ENCODE measurements around the gene TIMP3.

The TIMP3 gene

GRCh38 chr22:32882774-32883530 is 81.4 kb downstream of the TIMP3 start:
- DNase-seq (ENCODE audit: low spot score), result no peak

DNA sequence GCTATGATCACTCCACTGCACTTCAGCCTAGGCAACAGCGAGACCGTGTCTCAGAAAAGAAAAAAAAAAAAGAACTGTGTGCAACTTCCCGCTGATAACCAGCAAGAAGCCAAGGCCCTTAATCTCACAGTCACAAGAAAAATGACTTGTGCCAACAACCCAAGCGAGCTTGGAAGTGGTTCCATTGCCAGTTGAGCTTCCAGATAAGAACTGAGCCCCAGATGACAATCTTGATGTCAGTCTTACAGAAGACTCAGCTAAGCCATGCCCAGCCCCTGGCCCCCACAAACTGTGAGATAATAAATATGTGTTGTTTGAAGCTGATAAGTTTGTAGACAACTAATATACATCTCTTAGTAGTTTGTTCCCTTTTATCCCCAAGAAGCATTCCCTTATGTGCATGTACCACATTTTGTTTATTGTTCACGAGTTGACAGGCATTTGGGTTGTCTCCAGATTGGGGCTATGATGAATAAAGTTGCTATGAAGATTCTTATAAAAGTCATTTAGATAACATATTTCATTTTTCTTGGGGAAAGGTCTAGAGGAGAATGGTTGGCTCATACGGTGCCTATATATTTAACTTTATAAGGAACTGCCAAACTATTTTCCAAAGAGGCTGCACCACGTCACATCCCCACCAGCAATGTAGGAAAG is 85.9 kb downstream of the TIMP3 start:
- DNase-seq (ENCODE audit: low spot score), result no peak

DNA sequence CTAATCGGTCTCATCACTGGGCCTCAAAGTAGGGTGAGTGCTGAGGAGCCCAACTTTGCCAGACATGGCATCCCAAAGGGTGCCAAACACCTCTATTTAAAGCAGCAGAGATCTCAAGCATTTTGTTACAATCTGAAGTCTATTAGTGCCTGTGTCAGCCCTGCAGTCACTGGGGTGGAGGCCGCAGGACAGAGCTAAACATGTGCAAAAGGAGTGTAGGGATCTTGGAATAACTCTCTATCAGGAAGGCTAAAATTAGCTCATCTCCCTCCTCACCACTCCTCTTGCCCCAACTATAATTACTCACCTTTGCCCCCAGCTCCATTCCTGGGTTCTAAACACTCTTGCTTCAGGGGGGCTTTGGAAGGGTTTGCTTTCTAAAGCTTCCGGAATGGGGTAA is 87.5 kb downstream of the TIMP3 start:
- DNase-seq (ENCODE audit: low spot score), result no peak

DNA sequence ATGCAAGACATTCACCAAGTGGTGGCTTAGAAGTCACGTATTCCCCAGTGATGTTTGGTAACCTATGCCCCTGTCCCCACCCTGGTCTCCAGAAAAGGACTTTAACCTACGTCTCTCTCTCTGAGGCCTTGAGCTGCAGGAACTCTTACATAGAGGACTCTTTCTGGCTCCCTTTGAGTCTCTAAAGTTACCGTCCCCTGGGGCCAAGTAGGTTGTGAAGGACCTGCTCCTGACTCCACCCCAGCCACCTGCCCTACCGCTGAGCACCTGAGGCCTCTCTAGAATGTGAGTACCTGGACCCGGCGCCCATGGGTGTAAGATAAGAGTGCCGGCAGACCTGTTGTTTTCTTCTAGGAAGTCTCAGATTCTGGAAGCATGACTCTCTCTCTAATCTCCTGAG is 95.4 kb downstream of the TIMP3 start:
- no peak for DNase-seq (ENCODE audit: low spot score)

GRCh38 chr22:32897400-32897799 is 95.9 kb downstream of the TIMP3 start:
- DNase-seq (ENCODE audit: low spot score), result no peak

DNA sequence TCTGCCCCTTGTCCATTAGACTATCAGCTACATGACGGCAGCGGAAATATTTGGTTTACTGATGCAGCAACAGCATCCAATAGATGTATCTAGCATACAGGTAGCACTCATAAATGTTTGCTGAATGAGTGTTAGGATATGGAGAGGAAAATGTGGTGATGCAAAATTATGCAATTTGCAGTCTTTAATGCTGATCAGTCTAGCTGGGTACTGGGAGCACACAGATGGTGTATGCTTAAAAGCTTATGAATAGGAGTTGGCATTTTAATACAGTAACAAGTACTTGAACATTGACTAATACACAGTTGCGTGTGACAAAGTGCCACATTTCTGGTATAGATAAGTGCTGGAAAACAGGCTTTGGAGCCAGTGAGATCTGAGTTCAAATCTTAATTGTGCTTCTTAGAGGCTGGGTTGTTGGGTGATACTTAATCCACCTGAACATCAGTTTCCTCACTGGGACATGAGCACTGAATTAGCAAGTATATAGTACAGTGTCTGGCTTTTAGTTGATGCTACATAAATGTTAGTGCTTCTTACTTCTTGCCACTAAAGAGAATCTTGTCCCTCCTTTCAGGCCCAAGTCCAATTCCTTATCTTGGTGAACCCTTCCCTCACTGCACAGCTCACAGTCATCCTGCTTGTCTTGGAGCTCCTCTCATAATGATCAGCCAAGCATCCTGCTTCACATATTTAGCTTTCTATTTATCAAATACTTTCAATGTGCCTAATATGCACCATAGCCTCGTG is 99.6 kb downstream of the TIMP3 start:
- DNase-seq (ENCODE audit: low spot score), result no peak

GRCh38 chr22:32901925-32902324 is 100.4 kb downstream of the TIMP3 start:
- no peak for DNase-seq (ENCODE audit: low spot score)

DNA sequence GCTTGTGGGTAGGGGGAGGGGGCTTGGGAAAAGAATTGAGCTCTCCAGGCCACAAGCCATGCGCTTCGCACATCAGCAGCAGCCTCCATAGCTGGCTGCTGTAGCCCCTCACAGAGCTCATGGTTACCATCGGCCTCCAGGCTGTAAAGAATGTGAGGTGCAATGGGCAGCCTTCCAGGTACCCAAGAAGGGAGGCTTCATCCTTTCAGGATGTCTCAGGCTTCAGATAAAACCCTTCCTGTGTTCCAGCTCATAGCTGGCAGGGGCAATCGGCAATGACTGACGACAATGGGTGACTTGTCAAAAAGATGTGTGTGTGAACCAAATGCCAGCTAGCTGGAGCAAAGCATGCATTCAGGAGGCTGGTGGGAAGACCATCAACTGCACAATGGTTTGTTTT is 102.0 kb downstream of the TIMP3 start:
- no peak for DNase-seq (ENCODE audit: low spot score)

GRCh38 chr22:32904044-32904443 is 102.5 kb downstream of the TIMP3 start:
- no peak for DNase-seq (ENCODE audit: low spot score)

DNA sequence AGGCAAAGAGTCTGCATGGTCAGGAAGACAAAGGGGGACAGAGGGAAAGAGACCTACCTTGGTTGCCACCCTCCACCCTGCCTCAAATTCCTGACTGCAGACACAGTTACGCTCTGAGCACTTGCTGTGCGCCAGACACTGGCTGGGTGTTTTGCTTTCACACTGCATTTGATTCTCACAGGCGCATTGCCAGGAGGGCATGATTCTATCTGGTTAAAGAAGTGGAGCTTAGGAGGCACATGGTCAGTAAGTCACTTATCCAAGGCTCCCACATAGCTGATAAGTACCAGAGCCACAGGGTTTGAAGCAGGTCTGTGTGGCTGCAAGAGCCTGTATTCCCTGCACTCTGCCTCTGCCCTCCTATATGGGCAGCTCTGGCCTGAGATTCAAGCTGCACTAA is 103.9 kb downstream of the TIMP3 start:
- DNase-seq (ENCODE audit: low spot score), result no peak

DNA sequence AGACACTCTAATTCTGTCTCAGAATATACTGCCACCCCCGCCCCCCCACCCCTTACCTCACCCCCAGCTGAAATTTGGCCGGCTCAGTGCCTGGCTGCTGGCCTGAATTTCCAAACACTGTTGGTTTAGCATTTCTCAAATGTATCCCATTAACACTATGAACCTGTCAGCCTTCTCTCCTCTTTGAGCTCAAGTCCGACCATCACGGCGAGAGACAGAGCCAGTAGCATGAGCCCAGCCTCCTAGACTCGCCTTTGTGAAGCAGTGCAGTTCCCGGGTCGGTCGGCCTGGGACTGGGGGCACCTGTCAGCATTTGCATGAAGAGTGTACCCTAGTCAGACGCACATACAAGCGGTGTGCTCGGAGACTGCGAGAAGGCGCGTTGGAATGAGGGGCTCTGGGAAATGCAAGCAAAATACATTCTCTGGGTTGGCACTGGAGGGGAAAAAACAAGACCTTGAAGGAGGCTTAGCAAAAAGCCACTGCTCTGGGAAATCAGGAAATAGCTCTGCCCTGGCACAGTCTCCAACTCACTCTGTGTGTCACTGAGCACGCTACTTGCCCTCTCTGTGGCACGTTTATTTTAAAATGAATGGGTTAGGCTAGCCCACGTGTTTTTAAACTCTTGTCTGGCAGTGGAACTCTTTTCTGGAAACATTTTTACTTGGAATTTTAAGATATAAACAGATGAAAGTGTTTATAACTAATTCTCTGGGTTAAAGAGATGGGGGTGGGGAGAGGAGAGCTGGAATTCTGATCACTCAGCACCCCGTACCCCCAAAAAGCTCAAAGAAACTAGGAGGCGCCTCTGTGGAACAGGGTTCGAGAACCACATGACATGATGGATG is 108.3 kb downstream of the TIMP3 start:
- DNase-seq (ENCODE audit: low spot score), result no peak

GRCh38 chr22:32910429-32910772 is 108.9 kb downstream of the TIMP3 start:
- DNase-seq (ENCODE audit: low spot score), result no peak

- DNase-seq (ENCODE audit: low spot score), result no peak
These were observed 110.0 kb downstream of the TIMP3 start for GRCh38 chr22:32911503-32911902.

Data from globus pallidus (tissue), 1 donor.